ENCODE measurements around the gene CTDSP2.
"Not testable (repeated sequence)": the region's sequence is repeated elsewhere in the genome, so short reads cannot be mapped to it uniquely, and the experiment has no call there.

Gene CTDSP2, protein sequence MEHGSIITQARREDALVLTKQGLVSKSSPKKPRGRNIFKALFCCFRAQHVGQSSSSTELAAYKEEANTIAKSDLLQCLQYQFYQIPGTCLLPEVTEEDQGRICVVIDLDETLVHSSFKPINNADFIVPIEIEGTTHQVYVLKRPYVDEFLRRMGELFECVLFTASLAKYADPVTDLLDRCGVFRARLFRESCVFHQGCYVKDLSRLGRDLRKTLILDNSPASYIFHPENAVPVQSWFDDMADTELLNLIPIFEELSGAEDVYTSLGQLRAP

DNA sequence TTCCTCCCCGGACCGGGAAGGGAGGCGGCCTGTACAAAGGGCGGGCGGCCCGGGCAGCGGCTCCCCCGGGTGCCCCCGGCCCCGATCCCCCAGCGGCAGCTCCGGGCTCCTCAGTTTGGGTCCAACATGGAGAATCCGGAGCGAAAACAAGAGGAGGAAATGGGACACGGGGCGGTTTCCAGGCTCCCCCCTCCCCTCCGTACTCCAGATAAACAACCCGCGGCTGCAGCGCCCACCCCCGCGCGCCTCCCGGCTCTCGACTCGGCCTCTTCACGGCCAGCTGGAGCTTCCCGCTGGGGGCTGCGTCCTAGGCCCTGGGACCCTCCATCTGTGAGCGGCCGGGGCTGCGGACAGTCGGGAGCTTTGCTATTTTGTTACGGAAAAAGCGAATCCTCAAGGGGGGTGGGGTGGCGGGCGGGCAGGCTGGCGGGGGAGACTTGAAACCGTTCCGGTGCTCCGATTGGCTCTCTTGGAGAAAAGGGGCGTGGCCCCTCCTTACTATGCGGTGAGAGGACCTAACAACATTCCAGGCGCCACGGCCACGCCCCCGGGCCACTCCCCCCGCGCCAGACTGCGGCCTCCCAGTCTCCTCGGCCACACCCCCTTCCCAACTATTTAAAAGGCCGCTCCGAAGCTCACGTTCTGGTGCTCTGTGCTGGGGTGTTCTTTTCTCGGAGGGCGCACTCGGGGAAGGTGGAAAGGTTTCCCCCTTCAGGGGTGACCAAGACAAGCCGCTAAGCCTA is at the start of gene CTDSP2:
TSS of gene CTDSP2 (minus strand) at position 153 of the 743 bp plus-strand sequence. CDS start 294 bp downstream, outside the sequence.
- peak; percentile 84 for DNase-seq

DNA sequence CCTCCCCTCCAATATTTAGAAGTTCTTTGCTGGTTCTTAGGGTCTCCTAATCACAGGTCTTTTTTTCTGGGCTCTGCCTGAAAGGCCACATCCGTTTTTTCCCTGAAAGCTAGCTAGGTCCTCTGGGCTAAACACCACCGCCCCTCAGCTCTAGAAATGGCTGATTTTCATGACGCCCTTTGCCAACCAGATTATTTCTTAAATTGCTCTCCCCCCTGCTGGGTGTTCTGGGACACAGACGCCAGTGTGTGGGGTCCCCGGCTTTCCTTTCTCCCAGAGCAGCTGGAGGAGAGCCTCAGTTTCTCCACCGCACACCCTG is 49.5 kb upstream of the CTDSP2 start:
- no peak for DNase-seq

DNA sequence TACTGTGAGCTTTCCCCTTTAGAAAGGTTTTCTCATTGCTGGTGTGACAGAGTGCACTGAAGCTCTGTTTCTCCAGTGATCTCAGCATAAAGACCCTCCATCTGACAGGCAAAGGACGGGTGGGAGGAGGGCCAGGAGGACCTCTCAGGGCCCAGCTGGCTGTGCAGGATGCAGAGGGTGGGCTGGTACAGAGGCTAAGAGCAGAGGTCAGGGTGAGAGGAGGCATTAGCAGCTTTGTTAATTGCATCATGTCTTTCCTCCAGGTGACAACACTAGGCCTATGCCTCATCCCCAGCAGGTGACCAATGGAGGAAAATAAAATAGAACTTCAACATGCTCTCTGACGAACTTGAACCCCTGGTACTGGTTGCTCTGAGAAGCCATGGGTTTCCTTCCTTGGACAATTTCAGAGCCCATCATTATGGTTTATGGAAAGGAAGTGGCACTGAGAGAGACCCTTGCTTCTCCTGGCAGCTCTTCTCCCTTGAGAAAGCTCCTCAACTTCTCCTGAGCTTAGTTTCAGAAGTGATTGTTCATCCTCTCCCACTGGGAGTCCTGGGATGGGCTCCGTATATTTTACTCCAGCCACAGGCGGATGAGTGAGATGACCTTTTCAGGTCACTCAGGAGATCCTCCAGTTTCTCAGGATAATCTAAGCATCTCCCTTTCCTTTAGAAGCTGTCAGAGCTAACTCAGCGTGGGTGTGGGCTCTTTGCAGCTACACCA is 49.0 kb upstream of the CTDSP2 start:
- no peak for DNase-seq

DNA sequence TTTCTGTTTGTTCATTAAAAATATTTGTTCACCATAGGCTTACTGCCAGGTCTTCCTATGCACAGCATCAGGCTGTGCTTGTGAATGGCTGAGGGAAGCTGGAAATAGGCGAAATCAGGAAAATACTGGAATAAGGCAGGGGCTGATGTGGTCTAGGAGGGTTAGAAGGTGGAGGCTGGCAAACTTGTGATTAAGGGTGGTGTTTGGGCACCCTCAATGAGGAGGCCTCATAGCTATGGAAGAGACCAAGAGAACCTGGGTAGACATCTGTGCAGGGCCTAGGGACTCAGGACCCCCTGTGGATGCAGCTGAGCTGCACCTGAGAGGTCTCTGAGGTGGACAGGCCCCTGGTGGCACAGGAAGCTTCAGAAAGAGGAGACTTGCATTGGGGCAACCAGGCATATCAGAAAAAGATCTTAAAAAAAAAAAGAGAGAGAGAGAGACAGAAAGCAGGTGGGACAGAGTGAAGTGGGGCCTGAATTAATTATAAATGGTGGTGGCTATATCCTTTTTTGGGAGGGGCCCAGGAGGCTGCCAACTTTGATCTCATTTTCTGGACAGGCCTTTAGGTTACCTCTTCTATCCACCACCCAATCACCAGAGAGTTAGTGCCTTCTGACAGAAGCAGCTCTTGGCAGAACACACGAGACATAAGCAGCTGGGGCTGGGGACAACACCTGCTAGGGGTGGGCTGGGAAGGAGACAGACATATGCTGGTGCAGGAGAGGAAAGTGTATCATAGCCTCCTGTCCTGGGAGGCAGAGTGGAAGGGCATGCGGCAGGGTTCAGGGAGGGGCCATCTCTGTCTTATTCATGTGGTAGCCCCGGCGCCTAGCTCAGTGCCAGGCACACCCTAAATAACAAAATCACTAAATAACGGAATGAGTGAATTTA is 48.1 kb upstream of the CTDSP2 start:
- no peak for DNase-seq

DNA sequence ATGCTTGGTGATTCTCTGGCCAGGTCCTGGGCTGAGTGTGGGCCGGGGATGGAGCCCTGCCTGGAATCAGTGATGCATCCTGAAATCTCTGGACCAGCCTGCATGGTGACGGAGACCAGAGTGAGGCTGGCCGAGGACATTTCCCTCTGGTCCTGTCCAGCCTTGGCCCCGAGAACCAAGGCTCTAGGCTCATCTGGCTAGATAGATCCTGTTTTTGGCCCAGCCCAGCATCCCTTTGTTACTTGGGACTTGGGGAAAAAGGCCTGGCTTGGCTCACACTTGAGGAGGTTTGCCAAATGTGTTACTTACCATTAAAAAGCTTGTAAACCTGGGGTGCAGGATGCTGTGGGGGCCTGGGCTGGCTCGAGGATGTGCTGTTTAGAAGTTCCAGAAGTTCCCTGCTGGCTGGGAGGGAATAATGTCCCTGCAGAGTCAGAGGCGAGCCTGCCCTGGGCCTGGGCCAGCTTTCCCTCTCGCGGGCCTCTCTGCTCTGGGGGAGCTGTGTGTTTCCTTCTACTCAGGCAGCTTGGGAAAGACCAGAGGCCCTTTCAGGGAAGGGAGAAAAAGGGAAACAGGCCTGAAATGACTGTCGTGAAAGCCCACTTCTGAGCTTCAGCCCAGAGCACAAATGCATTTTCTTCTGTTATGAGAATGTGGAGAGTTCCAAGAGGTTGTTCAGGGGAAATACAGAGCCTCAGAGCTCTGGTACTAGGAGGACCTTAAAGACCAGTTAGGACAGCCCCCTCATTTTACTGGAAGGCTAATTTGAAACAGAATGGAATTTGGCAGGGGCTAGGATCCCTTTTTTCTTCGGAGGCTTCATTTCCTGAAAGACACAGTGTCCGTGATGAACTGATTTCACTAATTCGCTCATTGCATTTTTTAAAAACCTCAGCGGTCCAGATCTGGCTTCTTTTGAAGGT is 47.2 kb upstream of the CTDSP2 start:
- no peak for DNase-seq

DNA sequence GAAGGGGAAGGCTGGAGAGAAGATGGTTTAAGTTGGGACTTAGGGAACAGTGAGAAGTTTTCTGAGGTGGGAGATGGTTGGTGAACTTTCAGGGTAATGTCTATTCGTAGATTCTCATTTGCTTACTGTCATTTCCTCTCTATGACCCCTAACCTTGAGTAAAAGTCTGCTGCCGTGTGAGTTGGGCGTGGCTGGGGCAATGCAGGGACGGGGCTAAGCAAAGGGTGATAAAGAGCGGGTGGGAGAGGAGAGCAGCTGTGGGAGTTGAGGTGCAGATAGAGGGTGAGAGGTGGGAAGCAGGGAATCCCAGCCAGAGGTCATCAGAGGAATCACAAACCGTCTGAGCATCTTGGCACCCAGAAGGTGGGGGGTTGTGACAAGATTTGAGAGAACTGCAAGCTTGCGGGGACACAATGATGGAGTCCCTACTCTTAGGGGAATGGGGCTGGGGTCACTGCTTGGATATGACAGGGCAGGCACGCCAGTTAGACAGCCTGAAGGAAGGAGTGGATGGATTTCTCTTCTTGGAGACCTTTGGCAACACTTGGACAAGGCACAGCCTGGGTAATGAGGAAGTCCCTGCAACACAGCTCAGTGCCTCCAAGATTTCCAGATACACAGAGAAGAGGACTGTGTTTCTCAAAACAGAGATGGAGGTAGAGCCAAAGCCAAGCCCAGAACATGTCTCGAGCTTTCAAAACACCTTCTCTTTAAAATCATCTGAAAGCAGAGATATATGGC is 45.9 kb upstream of the CTDSP2 start:
- no peak for DNase-seq

DNA sequence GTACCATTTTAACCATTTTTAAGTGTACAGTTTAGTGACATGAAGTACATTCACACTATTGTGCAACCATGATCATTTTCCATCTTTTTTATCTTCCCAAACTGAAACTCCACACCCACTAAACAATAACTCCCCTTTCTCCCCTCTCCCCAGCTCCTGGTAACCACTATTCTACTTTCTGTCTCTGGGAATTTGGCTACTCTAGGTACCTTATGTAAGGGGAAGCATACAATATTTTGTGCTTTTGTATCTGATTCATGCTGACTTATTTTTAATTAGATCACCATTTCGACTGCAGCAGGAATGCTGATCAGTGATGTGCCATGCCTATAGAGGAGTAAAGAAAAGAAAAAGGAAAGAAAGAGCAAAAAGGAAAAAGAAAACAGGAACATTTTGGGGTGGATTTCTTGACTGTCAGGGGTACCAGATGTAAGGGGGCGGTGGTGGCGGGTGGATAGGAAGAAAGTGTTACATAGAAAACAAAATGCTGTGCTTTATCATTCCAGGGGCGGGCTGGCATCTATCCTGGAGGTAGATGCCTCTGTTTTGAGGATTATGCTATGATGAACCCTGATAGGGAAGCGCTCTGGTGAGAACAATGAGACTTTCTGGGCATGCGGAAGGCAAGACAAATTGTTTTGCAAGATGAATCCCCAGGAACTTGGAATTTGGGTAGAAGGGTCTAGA is 45.2 kb upstream of the CTDSP2 start:
- DNase-seq: no peak

DNA sequence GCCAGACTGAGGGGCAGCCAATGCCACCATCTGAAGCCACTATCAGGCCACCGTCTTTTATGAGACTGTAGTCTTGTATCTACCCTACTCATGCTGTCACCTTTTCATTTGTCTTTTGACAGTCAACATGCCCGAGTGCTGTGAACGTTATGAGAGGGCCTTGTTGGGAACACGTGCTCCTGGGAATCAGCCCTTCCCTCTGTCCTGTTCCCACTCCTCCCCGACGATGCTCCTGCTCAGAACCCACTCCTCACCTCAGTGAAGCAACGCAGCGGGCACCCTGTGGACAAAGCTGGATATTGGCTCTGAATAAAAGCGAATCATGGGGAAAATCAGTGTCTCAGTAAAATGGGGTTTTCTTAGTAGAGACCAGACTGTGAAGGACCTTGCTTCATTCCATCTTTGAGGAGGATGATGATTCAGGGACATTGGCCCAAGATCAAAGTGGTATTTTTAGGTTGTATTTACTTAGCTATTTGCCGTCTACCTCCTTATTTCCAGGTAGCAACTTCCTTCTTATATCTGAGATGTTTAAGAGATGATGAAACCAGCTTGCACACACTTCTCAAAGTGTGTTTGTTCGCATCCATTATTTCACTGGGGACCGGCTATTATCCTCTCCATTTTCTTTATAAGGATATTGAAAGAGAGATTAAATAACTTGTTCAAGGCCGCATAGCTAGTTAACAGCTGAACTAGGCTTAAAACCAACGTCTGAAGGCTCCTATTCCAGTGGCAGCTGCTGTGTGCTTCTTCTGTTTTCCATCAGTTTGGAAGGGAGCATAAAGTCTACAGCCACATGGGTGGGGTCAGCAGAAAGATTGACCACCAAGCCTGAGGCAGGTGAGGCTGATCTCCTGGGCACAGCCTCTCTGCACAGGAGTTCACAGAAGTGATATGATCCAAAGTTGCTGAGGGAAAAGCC is 43.9 kb upstream of the CTDSP2 start:
- no peak for DNase-seq

DNA sequence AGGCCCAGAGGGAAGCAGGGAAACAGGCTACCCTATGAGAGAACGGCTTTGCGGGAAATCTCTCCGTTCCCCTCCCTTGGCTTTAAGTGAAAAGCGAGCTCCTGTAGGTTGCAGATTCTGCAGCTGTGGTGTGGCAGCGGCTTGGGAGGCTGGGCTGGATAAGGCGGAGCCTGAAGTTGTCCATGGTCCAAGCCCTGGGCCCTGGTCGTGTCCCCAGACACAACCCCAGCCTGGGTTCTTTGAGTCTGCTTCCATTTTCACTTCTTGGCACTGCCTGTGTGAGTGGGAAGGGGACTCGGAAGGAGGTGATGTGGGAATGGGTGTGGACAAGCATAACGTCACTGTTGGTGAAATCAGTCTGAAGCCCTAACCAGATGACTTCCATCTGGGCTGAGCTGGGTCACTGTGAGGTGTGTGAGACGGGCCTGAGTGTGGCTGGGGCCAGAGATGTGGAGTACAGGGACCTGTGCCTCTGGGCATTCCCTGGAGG is 43.0 kb upstream of the CTDSP2 start:
- DNase-seq: no peak

DNA sequence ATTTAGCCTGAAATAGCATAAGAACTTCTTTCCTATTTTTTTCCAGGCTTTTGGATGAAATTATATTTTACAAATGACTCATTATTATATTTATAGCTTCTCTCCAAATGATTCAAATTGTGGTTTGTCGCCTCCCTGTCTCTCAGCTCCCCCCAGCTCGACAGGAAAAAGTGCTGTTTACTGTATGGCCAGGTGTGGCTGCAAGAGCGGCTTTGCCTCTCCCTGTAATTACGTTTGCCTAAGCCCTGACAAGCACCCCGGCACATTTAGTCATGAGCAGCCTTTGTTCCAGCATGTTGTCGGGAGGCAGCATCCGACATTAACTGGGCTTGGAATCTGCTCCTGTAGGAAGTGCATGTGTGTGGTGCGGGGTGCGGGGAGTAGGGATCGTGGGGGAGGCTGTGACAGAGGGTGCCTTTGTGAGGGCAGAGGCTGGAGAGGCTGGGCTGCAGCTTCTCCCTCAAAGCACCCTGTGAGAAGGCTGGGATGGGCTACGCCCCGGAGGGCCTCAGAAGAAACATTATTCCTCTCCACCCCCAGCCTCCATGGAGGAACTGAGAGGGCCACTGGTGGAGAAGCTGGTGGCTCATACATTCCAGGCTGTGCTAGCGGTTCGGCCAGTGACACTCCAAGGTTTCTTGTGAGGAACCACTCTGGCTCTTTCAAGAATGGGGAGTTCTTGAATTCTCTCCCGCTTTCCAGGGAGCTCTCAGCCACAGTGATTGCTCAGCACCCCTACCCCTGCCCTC is 42.1 kb upstream of the CTDSP2 start:
- DNase-seq: peak; percentile 71

DNA sequence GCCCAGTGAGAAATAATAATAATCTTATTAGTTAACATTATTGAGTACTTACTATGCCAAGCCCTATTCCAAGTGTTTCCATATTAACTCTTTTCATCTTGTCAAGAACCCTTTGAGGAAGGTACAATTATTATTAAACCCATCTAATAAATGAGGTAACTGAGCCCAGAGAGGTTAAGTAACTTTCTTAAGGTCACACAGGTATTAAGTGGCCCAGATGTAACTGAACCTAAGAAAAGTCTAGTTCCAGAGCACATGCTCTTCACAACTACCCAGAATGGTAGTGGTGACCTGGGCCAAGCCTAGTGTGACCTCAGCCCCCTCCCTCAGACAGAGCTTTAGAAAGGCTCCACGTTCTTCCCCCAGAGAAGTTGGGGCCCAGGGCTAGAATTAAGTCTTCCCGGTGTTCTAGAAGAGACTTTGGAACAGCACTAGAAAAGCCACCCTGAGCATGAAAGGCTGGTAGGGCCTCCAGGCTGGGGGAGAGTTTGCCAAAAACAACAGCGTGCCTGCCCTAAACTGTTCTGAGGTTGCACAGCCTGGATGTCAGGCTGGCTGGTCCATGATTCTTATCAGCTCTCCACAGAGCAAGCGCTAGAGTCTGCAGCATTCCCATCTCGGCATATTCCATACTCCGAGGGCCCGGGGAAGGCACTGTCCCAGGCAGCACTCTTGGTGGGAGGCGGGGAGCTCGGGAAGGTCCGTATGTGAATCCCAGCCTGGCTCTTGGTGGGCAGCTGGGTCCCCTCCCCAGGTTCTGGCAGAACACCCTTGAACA is 41.3 kb upstream of the CTDSP2 start:
- no peak for DNase-seq

DNA sequence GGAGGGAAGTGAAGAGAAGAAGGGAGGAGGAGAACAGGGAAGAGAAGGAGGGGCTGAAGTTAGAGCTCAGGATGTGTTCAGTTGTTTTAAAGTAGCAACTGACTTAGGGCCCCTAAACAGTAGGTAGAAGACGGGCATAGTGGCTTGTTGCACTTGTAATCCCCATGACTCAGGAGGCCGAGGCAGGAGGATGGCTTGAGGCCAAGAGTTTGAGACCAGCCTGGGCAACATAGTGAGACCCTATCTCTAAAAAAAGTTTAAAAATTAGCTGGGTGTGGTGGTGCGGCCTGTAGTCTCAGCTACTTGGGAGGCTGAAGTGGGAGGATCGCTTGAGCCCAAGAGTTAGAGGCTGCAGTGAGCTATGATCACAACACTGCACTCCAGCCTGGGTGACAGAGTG is 40.4 kb upstream of the CTDSP2 start:
- not testable (repeated sequence) for DNase-seq

DNA sequence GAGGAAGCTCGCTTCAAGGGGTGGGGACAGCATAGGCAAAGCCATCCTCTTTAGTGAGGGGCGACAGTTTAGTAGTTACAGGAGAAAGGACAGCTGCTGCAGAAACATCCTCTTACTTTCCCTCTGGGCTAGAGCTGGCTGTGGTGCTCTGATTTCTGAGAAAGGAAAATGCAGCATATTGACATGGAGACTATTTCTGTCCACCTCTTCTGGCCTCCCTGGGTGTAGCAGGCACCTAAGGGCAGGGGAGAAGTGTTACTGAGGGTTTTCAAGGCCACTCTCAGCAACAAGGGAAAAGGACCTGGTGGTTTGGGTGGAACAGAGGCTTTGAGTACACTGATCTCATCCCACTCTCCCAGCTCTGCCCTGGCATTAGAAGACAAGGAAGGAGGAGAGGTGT is 40.0 kb upstream of the CTDSP2 start:
- no peak for DNase-seq

DNA sequence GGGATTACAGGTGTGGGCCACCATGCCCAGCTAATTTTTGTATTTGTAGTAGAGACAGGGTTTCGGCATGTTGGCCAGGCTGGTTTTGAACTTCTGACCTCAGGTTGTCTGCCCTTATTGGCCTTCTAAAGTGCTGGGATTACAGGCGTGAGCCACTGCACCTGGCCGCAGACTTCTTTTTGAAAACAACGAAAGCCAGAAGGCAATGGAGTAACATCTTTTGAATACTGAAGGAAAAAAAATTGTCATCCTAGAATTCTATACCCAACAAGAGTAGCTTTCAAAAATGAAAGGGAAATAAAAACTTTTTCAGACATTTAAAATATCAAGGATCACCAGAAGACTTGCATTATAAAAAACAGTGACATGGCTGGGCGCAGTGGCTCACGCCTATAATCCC is 38.7 kb upstream of the CTDSP2 start:
- no peak for DNase-seq

DNA sequence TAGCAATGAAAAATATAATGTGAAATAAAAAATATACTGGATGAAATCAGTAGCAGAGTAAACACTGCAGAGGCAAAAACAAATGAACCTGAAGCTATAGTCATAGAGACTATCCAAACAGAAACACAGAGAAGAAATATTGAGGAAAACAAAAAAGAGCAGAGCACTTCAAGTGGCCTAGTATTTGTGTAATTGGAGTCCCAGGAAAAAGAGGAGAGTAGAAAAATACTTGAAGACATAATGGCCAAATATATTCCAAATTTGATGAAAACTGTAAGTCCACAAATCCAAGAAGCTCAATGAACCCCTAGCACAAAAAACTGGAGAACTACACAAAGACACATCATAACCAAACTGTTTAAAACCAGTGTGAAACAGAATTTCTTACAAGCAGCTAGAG is 37.2 kb upstream of the CTDSP2 start:
- no peak for DNase-seq

DNA sequence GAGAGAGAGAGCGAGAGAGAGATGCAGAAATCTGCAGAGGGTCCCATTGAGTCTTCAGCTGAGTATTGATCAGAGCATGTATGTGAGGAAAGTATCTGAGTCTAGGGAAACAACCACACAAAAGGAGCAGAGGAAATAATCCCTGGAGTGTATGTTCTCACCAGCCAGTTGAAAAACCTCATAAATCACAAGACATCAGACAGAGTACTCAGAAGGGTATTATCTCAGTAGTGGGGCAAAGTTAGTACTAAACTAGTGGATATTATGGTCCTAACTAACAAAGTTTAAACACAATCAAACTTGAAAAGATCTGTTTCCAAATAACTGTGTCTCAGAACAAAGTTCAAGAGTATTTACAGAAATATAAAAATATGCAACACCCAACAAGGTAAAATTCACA is 36.5 kb upstream of the CTDSP2 start:
- DNase-seq: no peak

DNA sequence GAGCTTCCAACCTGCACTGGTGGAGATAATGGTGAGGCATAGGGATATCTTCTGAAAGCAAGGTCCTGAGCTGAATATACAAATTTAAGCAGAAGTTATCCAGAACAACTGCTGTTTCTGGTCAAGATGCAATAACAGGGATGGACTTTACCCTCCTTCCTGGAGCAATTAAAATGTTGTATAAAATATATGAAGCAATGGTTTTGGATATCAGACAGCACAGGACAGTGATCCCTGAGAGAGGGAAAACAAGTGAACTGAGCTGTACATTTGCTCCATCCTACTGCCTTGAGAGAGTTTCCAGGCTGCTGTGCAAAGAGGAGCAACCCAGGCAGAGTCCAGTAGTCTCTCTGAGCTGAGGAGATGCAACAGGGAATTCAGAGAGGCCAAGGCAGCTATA is 36.0 kb upstream of the CTDSP2 start:
- DNase-seq: no peak

DNA sequence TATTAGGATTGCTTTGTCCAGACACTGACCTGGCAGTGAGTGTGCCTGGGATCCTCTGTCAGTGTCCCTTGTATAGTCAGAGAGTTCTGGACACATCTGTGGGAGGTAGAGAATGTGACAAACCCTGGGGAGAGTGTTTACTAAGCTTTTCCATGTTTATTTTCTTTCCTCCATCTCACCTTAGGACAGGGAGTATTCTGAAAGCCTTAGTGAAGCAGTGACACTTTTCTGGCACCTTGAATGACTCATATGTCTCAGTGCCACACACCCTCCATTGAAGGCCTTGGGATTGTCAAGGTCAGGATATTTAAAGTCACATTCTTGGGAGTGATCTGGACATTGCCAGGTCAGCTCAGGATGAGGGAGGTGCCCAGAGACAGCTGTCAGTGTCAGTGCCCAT is 34.9 kb upstream of the CTDSP2 start:
- no peak for DNase-seq
